Measurements from ENCODE around the gene NRP2.

NRP2 gene

DNA sequence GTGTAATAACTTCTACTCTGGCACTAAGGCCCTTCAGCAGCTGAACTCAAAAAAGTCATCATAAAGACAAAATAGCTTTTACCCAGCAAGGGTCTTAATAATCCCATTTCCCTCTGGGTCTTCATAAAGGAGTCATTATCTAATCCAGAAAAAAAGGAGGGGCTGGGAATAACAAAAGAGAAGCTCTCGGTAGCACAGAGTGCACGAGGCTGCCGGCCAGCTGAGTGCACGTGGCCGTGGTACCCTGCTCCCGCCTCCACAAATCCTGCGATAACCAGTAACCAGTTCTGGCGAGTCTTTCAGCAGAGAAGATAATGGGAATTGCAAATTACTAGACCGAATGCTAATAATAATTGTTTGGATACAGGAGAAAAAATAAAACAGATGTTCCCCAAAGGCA lies 7.5 kb downstream of the NRP2 start:
- TF ChIP-seq, protein P1, sequence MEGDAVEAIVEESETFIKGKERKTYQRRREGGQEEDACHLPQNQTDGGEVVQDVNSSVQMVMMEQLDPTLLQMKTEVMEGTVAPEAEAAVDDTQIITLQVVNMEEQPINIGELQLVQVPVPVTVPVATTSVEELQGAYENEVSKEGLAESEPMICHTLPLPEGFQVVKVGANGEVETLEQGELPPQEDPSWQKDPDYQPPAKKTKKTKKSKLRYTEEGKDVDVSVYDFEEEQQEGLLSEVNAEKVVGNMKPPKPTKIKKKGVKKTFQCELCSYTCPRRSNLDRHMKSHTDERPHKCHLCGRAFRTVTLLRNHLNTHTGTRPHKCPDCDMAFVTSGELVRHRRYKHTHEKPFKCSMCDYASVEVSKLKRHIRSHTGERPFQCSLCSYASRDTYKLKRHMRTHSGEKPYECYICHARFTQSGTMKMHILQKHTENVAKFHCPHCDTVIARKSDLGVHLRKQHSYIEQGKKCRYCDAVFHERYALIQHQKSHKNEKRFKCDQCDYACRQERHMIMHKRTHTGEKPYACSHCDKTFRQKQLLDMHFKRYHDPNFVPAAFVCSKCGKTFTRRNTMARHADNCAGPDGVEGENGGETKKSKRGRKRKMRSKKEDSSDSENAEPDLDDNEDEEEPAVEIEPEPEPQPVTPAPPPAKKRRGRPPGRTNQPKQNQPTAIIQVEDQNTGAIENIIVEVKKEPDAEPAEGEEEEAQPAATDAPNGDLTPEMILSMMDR (IDR thresholded peaks at IDR 0.05; ENCODE audit: low read depth, low read length, missing control alignments), result no peak
- no peak overlapping the region for H3K4me3 ChIP-seq (replicated peaks; ENCODE audit: low read depth, low read length)
- no peak for DNase-seq (ENCODE audit: extremely low read depth, low read depth)

DNA sequence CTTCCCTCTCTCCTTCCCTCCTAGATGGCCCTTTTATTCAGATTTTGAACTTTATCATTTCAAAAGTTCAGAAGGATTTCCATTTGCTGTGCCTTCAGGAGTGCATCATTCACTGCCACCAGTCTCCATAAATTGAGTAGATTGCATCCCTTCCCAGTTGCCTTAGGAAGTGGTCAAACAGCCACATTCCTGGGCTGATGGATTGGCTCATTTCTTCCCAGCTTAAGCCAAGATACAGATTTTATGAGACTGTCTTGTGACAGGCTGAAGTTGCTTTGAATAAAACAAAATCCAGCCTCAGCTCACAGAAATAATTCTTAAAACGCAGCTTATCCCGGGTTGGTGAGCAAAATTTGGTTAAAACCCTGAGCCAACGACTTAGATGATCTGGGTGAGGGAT lies 9.8 kb downstream of the NRP2 start:
- H3K4me3 ChIP-seq (replicated peaks; ENCODE audit: low read depth, low read length), result no peak overlapping the region
- TF ChIP-seq, protein P1 (IDR thresholded peaks at IDR 0.05; ENCODE audit: low read depth, low read length, missing control alignments), result no peak
- no peak for DNase-seq (ENCODE audit: extremely low read depth, low read depth)

- DNase-seq (ENCODE audit: extremely low read depth, low read depth), result no peak
- H3K4me3 ChIP-seq (replicated peaks; ENCODE audit: low read depth, low read length), result no peak overlapping the region
- TF ChIP-seq, protein P1 (IDR thresholded peaks at IDR 0.05; ENCODE audit: low read depth, low read length, missing control alignments), result no peak
Observed at GRCh38 chr2:205694256-205694655, 12.0 kb downstream of the NRP2 start.

- no peak for DNase-seq (ENCODE audit: extremely low read depth, low read depth)
- no peak overlapping the region for H3K4me3 ChIP-seq (replicated peaks; ENCODE audit: low read depth, low read length)
- TF ChIP-seq, protein P1 (IDR thresholded peaks at IDR 0.05; ENCODE audit: low read depth, low read length, missing control alignments), result no peak
Observed at GRCh38 chr2:205695460-205695991, 13.2 kb downstream of the NRP2 start.

- H3K4me3 ChIP-seq (replicated peaks; ENCODE audit: low read depth, low read length), result no peak overlapping the region
- TF ChIP-seq, protein P1 (IDR thresholded peaks at IDR 0.05; ENCODE audit: low read depth, low read length, missing control alignments), result peak; percentile 22
- DNase-seq (ENCODE audit: extremely low read depth, low read depth), result no peak
Observed at GRCh38 chr2:205696331-205696926, 14.1 kb downstream of the NRP2 start.

GRCh38 chr2:205696927-205697441 lies 14.7 kb downstream of the NRP2 start:
- no peak for DNase-seq (ENCODE audit: extremely low read depth, low read depth)
- TF ChIP-seq, protein P1 (IDR thresholded peaks at IDR 0.05; ENCODE audit: low read depth, low read length, missing control alignments), result no peak
- H3K4me3 ChIP-seq (replicated peaks; ENCODE audit: low read depth, low read length), result no peak overlapping the region
